ENCODE measurements around the gene ZBTB46. TPM values are rescaled to one million over a fixed set of nuclear protein-coding genes. Genes with fewer than 3 reads are reported as not detected.
A peak's percentile ranks its signal among the peaks of the same experiment; 100 is the strongest.

The ZBTB46 gene
- total RNA-seq, 1 experiment from 2014 or later, result 10.7 TPM

DNA sequence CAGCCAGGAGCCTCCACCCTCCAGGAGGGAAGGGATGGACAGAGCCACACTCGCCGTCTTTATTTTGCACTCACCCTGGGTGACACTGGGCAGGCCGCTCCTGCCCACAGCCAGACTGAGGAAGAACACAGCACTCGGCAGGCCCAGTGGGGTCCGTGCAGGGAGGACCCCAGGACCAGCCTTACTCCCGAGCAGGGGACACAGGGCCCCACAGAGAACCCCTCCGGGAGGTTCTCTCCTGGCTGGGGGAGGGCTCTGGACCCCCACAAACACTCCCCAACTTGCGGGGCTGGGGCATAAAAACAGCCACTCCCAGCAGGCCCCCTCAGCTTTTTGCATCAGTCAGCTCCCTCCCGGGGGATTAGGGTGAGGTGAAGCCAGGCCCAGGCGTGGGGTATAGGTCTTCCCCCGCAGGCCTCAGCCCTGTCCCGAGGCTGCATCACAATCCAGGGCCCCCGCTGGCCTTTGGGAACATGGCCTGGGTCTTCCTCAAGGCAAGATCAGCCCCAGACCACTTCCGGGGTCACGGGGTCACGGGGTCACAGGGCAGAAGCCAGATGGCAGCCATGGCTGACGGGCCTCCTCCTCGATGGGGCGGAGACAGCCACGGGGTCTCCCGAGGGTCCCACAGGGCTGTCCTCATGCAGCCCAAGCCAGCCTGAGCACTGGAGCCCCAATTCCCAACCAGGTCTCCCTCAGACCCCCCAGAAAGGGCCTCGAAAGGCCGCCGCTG, 131.4 kb downstream of the ZBTB46 start:
- TSS peak; percentile 29 for BruUV-seq (replicated peaks)
- H4K20me1 ChIP-seq (ENCODE audit: insufficient read depth), result no peaks in the 10 kb centered on the region
- intact Hi-C loops (cut with micrococcal nuclease), result loop anchor here (5.0 to 10.0 kb wide), 4 partner anchors 117 to 355 kb away; partner anchors contain the start of genes PTK6 and UCKL1
- H3K9me2 ChIP-seq (ENCODE audit: insufficient read depth), result no peaks in the 10 kb centered on the region
- H3K27me3 ChIP-seq (ENCODE audit: insufficient read depth, low read length), result no peaks in the 10 kb centered on the region
- H3K36me3 ChIP-seq (ENCODE audit: control insufficient read depth in 1 of 2, insufficient read depth in 2 of 2, low read length in 2 of 2), result peaks cover 0 to 11% of the 10 kb centered on the region in 2 experiments; a peak in 1 of 4 replicates
- CTCF ChIA-PET, result interaction anchor here (1.4 to 1.6 kb wide), 2 partner anchors 8 to 162 kb away, joined by 3 to 6 read pairs; partner anchors contain the start of genes ARFRP1, PTK6 and ZGPAT
- peaks cover 35 to 78% of the 10 kb centered on the region in 2 experiments for H3K4me1 ChIP-seq (ENCODE audit: control insufficient read depth in 1 of 2, insufficient read depth in 2 of 2, low read length in 2 of 2)
- POLR2A ChIA-PET, result interaction anchor here (1.3 to 3.1 kb wide), 6 partner anchors 8 to 166 kb away, joined by 3 to 12 read pairs (median 7); partner anchors contain the start of genes ARFRP1, RTEL1, TPD52L2 and ZGPAT
- H3K9ac ChIP-seq (ENCODE audit: low read length), result peak overlapping the region; percentile 71
- H3K27ac ChIP-seq (ENCODE audit: low read depth, low read length), result peak overlapping the region; percentile 91
- RAD21 ChIA-PET (ENCODE audit: low non-redundant PET in 1 of 2, low total read pairs in 2 of 2, uncharacterized antibody in 2 of 2, unreplicated experiment in 2 of 2), result no interaction called here
- ATAC-seq, result peak; percentile 26
- TF ChIP-seq CEBPB (IDR thresholded peaks at IDR 0.05; ENCODE audit: low read depth) (no peak), MAX (IDR thresholded peaks at IDR 0.05) (no peak), FOSL1 (IDR thresholded peaks at IDR 0.05; ENCODE audit: low read depth) (no peak), POLR2AphosphoS5 (IDR thresholded peaks at IDR 0.05; ENCODE audit: low read depth, low read length) (peak; percentile 42)
- no peaks in the 10 kb centered on the region for H3K9me3 ChIP-seq (ENCODE audit: control insufficient read depth in 1 of 2, insufficient read depth in 1 of 2, low read depth in 1 of 2, low read length in 2 of 2)
- no peak overlapping the region for H2AFZ ChIP-seq (ENCODE audit: low read depth, low read length, poor library complexity, severe bottlenecking)
- peak overlapping the region; percentile 37 to 41 for H3K4me3 ChIP-seq (replicated peaks in 1 of 2; ENCODE audit: low read depth in 1 of 2, low read length in 2 of 2)
- peaks cover 10% of the 10 kb centered on the region; the same call in 1 of the 2 replicates for H3K79me2 ChIP-seq (ENCODE audit: insufficient read depth, low read length)
- no peak for DNase-seq (ENCODE audit: low read depth, low spot score)
- peak overlapping the region; percentile 78 for H3K4me2 ChIP-seq (ENCODE audit: low read length)

- Histone ChIP-seq H3K27ac (ENCODE audit: low read depth, low read length) (peak overlapping the region; percentile 91), H3K9me3 (ENCODE audit: control insufficient read depth in 1 of 2, insufficient read depth in 1 of 2, low read depth in 1 of 2, low read length in 2 of 2) (no peaks in the 10 kb centered on the region), H2AFZ (ENCODE audit: low read depth, low read length, poor library complexity, severe bottlenecking) (no peak overlapping the region), H3K79me2 (ENCODE audit: insufficient read depth, low read length) (peaks cover 10% of the 10 kb centered on the region; the same call in 1 of the 2 replicates), H3K27me3 (ENCODE audit: insufficient read depth, low read length) (no peaks in the 10 kb centered on the region), H3K4me3 (replicated peaks in 1 of 2; ENCODE audit: low read depth in 1 of 2, low read length in 2 of 2) (peak overlapping the region; percentile 37 to 41), H3K9me2 (ENCODE audit: insufficient read depth) (no peaks in the 10 kb centered on the region), H3K4me1 (ENCODE audit: control insufficient read depth in 1 of 2, insufficient read depth in 2 of 2, low read length in 2 of 2) (peaks cover 35 to 78% of the 10 kb centered on the region in 2 experiments), H3K9ac (ENCODE audit: low read length) (peak overlapping the region; percentile 71), H3K4me2 (ENCODE audit: low read length) (peak overlapping the region; percentile 78), H4K20me1 (ENCODE audit: insufficient read depth) (no peaks in the 10 kb centered on the region), H3K36me3 (ENCODE audit: control insufficient read depth in 1 of 2, insufficient read depth in 2 of 2, low read length in 2 of 2) (peaks cover 0 to 8% of the 10 kb centered on the region in 2 experiments; a peak in 1 of 4 replicates)
- CTCF ChIA-PET, result interaction anchor here (1.4 to 1.6 kb wide), 2 partner anchors 9 to 161 kb away, joined by 3 to 6 read pairs; partner anchors contain the start of genes ARFRP1, PTK6 and ZGPAT
- RAD21 ChIA-PET (ENCODE audit: low non-redundant PET in 1 of 2, low total read pairs in 2 of 2, uncharacterized antibody in 2 of 2, unreplicated experiment in 2 of 2), result interaction anchor here (0.6 to 0.9 kb wide), 2 partner anchors 17 to 166 kb away, joined by 3 read pairs; no protein-coding TSS in a partner anchor
- BruUV-seq (replicated peaks), result no TSS peak
- intact Hi-C loops (cut with micrococcal nuclease), result loop anchor here (5.0 kb wide), 3 partner anchors 117 to 258 kb away; partner anchors contain the start of genes PTK6 and UCKL1
- POLR2A ChIA-PET, result interaction anchor here (1.1 to 3.1 kb wide), 8 partner anchors 9 to 259 kb away, joined by 3 to 12 read pairs (median 6); partner anchors contain the start of genes ARFRP1, RTEL1, TPD52L2 and ZGPAT
- no peak for TF ChIP-seq ZFX (IDR thresholded peaks at IDR 0.05)
- no peak for TF ChIP-seq FOSL1 (IDR thresholded peaks at IDR 0.05; ENCODE audit: low read depth)
- no peak for TF ChIP-seq ZNF274 (IDR thresholded peaks at IDR 0.05; ENCODE audit: low read depth, low read length)
- TF ChIP-seq EZH2phosphoT487 (IDR thresholded peaks at IDR 0.05; ENCODE audit: borderline replicate concordance), result no peak
- TF ChIP-seq TCF7L2 (IDR thresholded peaks at IDR 0.05; ENCODE audit: borderline replicate concordance, extremely low read depth, insufficient read depth, insufficient read length), result peak; percentile 19
- TF ChIP-seq, protein P1, sequence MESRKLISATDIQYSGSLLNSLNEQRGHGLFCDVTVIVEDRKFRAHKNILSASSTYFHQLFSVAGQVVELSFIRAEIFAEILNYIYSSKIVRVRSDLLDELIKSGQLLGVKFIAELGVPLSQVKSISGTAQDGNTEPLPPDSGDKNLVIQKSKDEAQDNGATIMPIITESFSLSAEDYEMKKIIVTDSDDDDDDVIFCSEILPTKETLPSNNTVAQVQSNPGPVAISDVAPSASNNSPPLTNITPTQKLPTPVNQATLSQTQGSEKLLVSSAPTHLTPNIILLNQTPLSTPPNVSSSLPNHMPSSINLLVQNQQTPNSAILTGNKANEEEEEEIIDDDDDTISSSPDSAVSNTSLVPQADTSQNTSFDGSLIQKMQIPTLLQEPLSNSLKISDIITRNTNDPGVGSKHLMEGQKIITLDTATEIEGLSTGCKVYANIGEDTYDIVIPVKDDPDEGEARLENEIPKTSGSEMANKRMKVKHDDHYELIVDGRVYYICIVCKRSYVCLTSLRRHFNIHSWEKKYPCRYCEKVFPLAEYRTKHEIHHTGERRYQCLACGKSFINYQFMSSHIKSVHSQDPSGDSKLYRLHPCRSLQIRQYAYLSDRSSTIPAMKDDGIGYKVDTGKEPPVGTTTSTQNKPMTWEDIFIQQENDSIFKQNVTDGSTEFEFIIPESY (IDR thresholded peaks at IDR 0.05; ENCODE audit: extremely low read depth, insufficient replicate concordance, low read length), result no peak
- peak; percentile 57 for TF ChIP-seq POLR2AphosphoS5 (IDR thresholded peaks at IDR 0.05; ENCODE audit: low read depth, low read length)
- peak; percentile 24 for TF ChIP-seq YY1 (IDR thresholded peaks at IDR 0.05; ENCODE audit: extremely low read depth, insufficient replicate concordance, low read depth, low read length)
- no peak for TF ChIP-seq CBX3 (IDR thresholded peaks at IDR 0.05; ENCODE audit: low read depth)
- TF ChIP-seq EZH2 (IDR thresholded peaks at IDR 0.05), result no peak
- TF ChIP-seq ELF1 (IDR thresholded peaks at IDR 0.05; ENCODE audit: borderline replicate concordance, low read depth), result no peak
- ATAC-seq (peak; percentile 58), DNase-seq (ENCODE audit: low read depth, low spot score) (peak; percentile 67)
Observed at GRCh38 chr20:63698739-63699465, 132.2 kb downstream of the ZBTB46 start.

Data from HCT116 (cell line).